Esophagus squamous epithelium (tissue), 5 donors: ENCODE results near the gene CDC27. TPM values are rescaled to one million over a fixed set of nuclear protein-coding genes. Genes with fewer than 3 reads are reported as not detected.

Experiments used
- DNase-seq: peaks from one replicate; lab custom pipeline; 2025; lab: John Stamatoyannopoulos, UW
- H3K27ac ChIP-seq, 4 donors: fragments of 200-600 bp; sonication (generic); one replicate each; pipeline ENCODE4 v1.5.1; 2016 to 2019; ENCODE audit warnings: mild to moderate bottlenecking in 1 of 4
- H3K27me3 ChIP-seq, 4 donors: fragments of 200-600 bp; sonication (generic); 1 replicate in 3 of 4; 2 replicates in 1 of 4; pipeline versions ENCODE4 v1.5.1 to v1.6.0; 2017 to 2021; ENCODE audit warnings: antibody characterized with exemption in 1 of 4
- H3K36me3 ChIP-seq, 3 donors: fragments of 200-600 bp; sonication (generic); one replicate each; pipeline ENCODE4 v1.5.1; 2016 to 2019
- H3K4me1 ChIP-seq, 3 donors: fragments of 200-600 bp; sonication (generic); one replicate each; pipeline ENCODE4 v1.5.1; 2017 to 2019
- H3K4me3 ChIP-seq, 4 donors: fragments of 200-600 bp; sonication (generic); 1 replicate in 3 of 4; 2 replicates in 1 of 4; pipeline ENCODE4 v1.5.1; 2016 to 2019; ENCODE audit warnings: mild to moderate bottlenecking in 2 of 4, moderate library complexity in 1 of 4
- H3K9me3 ChIP-seq, 3 donors: fragments of 200-600 bp; sonication (generic); one replicate each; pipeline ENCODE4 v1.5.1; 2016 to 2019
- POLR2A ChIP-seq, 4 donors: fragments of 450-650 bp; IDR thresholded peaks; one replicate each; pipeline ENCODE4 v1.6.1; 2017; ENCODE audit warnings: antibody characterized with exemption in 4 of 4, mild to moderate bottlenecking in 4 of 4, moderate library complexity in 3 of 4
- WGBS, 2 donors: methylation state at CpG; one replicate each; pipeline ENCODE4 v1.1.5; 2018; 5-methylcytosine and 5-hydroxymethylcytosine counted together
- intact Hi-C: fragments of 100-400 bp; cut with DNase I; formaldehyde crosslinking; loops from one replicate; pipeline ENCODE4 v1.15.0; 2022
- total RNA-seq, 4 donors: library from RNA; depleted of rRNA; stranded (reverse); fragments of >200 nt; gene quantifications; one replicate each; pipeline ENCODE4 v1.1.0, GENCODE V29; 2016
- TF ChIP-seq, protein P1 (sequence below), 6 experiments: fragments of 450-650 bp in 4 of 6; fragments of 200-600 bp in 2 of 6; sonication (generic) in 2 of 6; IDR thresholded peaks; one replicate each; pipeline ENCODE4 v1.5.1; 2016 to 2019; ENCODE audit warnings: antibody characterized with exemption in 6 of 6, mild to moderate bottlenecking in 4 of 6, moderate library complexity in 4 of 6
- donor health status: DM: yes; HTN: yes; CAD: no.

Gene CDC27
- total RNA-seq, 4 donors from 2014 or later = 26.4 to 45.9 (median 38.3) TPM

DNA sequence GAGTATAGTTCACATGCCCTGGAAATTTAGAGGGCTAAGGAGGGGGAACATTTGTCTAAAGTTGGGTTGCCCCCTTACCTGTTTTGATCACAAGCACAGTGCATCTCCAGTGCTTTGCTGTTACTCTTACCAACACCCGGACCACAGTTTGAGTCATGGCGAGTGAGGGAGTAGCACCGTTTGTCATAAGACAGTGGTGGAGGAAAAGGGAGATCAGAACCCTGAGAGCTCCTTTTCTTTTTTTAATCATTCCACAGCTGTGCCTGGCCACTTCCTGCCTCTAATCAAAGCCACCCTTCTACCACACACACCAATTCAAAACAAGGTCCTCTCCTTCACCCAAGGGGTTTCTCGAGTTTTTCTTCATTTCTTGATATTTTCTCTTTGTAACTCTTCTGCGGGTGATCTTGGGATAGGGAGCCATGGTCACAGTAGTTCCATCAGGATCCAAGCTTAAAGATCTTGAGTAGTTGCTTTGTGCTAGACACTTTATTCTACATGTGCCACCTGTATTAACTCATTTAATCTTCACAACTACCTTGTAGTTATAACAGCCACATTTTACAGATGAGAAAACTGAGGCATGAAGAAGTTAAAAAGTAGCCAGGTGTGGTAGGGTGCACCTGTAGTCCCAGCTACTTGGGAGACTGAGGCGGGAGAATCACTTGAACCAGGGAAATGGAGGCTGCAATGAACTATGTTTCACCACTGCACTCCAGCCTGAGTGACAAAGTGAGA lies 15.1 kb upstream of the CDC27 start:
- WGBS, 2 donors = 52 to 72% methylated on average over 6 of the region's 6 CpGs
- no peak for DNase-seq
- Histone ChIP-seq H3K4me1 (peaks cover 0 to 29% (median 9%) of the 10 kb centered on the region in 3 donors), H3K27me3 (no peaks in the 10 kb centered on the region), H3K27ac (peak overlapping the region in 3 of 4 donors; percentile 4 to 78 (median 11)), H3K4me3 (no peak overlapping the region), H3K9me3 (no peaks in the 10 kb centered on the region), H3K36me3 (no peaks in the 10 kb centered on the region)
- no peak for TF ChIP-seq POLR2A (IDR thresholded peaks at IDR 0.05)
- TF ChIP-seq, protein P1, sequence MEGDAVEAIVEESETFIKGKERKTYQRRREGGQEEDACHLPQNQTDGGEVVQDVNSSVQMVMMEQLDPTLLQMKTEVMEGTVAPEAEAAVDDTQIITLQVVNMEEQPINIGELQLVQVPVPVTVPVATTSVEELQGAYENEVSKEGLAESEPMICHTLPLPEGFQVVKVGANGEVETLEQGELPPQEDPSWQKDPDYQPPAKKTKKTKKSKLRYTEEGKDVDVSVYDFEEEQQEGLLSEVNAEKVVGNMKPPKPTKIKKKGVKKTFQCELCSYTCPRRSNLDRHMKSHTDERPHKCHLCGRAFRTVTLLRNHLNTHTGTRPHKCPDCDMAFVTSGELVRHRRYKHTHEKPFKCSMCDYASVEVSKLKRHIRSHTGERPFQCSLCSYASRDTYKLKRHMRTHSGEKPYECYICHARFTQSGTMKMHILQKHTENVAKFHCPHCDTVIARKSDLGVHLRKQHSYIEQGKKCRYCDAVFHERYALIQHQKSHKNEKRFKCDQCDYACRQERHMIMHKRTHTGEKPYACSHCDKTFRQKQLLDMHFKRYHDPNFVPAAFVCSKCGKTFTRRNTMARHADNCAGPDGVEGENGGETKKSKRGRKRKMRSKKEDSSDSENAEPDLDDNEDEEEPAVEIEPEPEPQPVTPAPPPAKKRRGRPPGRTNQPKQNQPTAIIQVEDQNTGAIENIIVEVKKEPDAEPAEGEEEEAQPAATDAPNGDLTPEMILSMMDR (IDR thresholded peaks at IDR 0.05) = no peak
- intact Hi-C loops = no loop called here

DNA sequence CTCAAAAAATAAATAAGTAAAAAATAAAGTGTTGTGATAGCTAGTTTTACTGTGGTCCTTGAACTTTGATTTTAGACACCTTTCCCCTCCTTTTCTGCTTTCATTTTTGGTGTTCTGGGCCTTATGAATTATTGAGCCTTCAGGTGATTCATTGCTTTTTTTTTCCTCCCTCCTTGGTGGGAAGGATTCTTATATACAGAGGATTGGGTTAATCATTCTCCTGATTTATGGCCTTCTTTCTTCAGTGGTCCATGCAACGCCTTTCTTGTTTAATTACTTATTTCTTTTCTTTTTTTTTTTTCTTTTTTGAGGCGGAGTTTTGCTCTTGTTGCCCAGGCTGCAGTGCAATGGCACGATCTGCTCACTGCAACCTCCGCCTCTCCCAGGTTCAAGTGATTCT lies 12.1 kb upstream of the CDC27 start:
- 72 to 84% methylated on average over 4 of the region's 4 CpGs for WGBS, 2 donors
- Histone ChIP-seq H3K27ac (no peak overlapping the region), H3K36me3 (no peaks in the 10 kb centered on the region), H3K27me3 (no peaks in the 10 kb centered on the region), H3K4me3 (no peak overlapping the region), H3K4me1 (peaks cover 0 to 27% (median 9%) of the 10 kb centered on the region in 3 donors), H3K9me3 (no peaks in the 10 kb centered on the region)
- DNase-seq = no peak
- intact Hi-C loops = no loop called here
- TF ChIP-seq, protein P1 (IDR thresholded peaks at IDR 0.05) = no peak
- TF ChIP-seq POLR2A (IDR thresholded peaks at IDR 0.05) = no peak

DNA sequence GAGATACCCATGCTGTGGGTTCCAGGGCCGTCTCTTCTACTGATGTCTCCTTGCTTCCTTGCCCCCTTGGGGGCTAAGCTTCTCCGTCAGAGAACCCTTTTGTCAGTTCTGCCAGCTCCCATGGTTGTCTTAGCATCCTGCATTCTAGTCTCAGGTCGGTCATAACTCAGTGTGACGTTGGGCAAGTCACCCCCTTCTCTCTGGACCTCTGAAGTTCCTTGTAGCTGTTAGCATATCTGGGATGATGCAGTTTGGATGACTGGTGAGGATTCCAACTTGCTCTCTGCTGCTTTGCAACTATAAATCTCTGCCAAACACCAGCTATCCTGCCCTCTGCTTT lies 11.2 kb upstream of the CDC27 start:
- 64 to 80% methylated on average over 4 of the region's 4 CpGs for WGBS, 2 donors
- TF ChIP-seq, protein P1 (IDR thresholded peaks at IDR 0.05) = no peak
- no peak for TF ChIP-seq POLR2A (IDR thresholded peaks at IDR 0.05)
- H3K27me3 ChIP-seq = no peaks in the 10 kb centered on the region
- peak overlapping the region in 1 of 4 donors; percentile 25 for H3K27ac ChIP-seq
- no peak overlapping the region for H3K4me3 ChIP-seq
- intact Hi-C loops = no loop called here
- no peaks in the 10 kb centered on the region for H3K36me3 ChIP-seq
- no peak for DNase-seq
- H3K4me1 ChIP-seq = peaks cover 0 to 18% (median 7%) of the 10 kb centered on the region in 3 donors
- H3K9me3 ChIP-seq = no peaks in the 10 kb centered on the region

DNA sequence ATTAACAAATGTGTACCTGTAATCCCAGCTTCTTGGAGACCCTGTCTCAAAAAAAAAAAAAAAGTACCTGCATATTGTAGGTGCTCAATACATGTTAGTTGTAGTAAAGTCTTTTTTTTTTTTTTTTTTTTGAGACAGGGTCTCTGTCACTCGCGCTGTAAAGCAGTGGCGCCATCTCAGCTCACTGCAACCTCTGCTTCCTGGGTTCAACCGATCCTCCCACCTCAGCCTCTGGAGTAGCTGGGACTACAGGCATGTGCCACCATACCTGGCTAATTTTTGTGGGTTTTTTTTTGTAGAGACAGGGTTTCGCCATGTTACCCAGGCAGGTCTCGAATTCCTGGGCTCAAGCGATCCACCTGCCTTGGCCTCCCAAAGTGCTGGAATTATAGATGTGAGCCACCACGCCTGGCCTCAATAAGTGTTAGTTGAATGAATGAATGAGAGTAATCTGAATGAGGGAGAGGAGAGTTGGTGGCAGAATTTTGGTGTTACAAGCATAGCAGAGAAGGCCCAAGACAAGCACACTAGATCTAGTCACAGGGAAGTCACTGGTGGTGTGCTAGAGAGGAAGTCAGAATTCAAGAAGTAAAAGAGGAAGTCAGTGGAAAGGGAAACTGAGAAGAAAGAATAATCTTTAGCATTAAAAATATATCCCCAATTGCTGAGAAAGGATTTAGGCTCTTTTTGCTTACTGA lies 10.7 kb upstream of the CDC27 start:
- H3K9me3 ChIP-seq = no peaks in the 10 kb centered on the region
- no peaks in the 10 kb centered on the region for H3K36me3 ChIP-seq
- no peak for DNase-seq
- intact Hi-C loops = no loop called here
- H3K4me1 ChIP-seq = peaks cover 0 to 13% (median 4%) of the 10 kb centered on the region in 3 donors
- no peak overlapping the region for H3K4me3 ChIP-seq
- TF ChIP-seq, protein P1 (IDR thresholded peaks at IDR 0.05) = no peak
- TF ChIP-seq POLR2A (IDR thresholded peaks at IDR 0.05) = no peak
- peak overlapping the region in 1 of 4 donors; percentile 25 for H3K27ac ChIP-seq
- WGBS, 2 donors = 91% methylated on average over 6 to 7 of the region's 8 CpGs
- H3K27me3 ChIP-seq = no peaks in the 10 kb centered on the region

DNA sequence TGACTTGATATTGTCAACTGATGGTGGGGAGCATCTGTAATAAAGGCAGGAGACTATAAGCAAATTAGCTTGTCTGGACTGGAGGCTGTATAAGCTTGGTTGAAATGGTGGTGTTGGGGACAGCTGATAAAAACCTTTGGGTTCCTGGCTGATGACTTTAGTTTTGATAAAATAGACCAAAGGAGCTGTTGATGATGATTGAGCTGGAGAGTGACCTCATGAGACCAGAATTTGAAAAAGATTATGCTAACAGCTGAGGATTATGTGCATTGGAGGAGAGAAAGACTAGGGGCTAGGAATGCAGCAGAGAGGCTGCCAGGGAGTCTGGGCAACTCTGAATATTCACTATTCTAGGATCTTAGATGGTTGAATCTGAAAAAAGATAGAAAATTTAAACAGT lies 8.7 kb upstream of the CDC27 start:
- TF ChIP-seq POLR2A (IDR thresholded peaks at IDR 0.05) = no peak
- TF ChIP-seq, protein P1 (IDR thresholded peaks at IDR 0.05) = no peak
- Histone ChIP-seq H3K27ac (no peak overlapping the region), H3K4me1 (no peaks in the 10 kb centered on the region), H3K36me3 (no peaks in the 10 kb centered on the region), H3K27me3 (no peaks in the 10 kb centered on the region), H3K4me3 (no peak overlapping the region), H3K9me3 (no peaks in the 10 kb centered on the region)
- intact Hi-C loops = no loop called here
- DNase-seq = no peak
